Fibroblast of mammary gland (primary cell): Measurements from ENCODE around the gene GRHL3.

Source experiments
- DNase-seq: peaks from one replicate; pipeline ENCODE4 v3.0.0-alpha.2; 2010; ENCODE audit warnings: low read depth
- H3K4me3 ChIP-seq: 2 replicates; pipeline ENCODE4 v1.5.1; 2011; ENCODE audit warnings: low read depth, mild to moderate bottlenecking, low read length, moderate library complexity; ENCODE audit not compliant: control insufficient read depth
- CTCF ChIP-seq: conservative IDR thresholded peaks from 2 replicates; pipeline ENCODE4 v1.5.1; 2011; ENCODE audit warnings: low read depth, low read length, inconsistent platforms; ENCODE audit not compliant: control insufficient read depth, insufficient read depth

Gene GRHL3

GRCh38 chr1:24384251-24385090 lies 65.3 kb downstream of the GRHL3 start:
- DNase-seq = peak; percentile 82
- TF ChIP-seq CTCF = no peak
- no peak overlapping the region for H3K4me3 ChIP-seq

- TF ChIP-seq CTCF = peak; percentile 65
These were observed 66.2 kb downstream of the GRHL3 start for GRCh38 chr1:24385160-24385940.

GRCh38 chr1:24386241-24386640 lies 67.1 kb downstream of the GRHL3 start:
- H3K4me3 ChIP-seq = no peak overlapping the region
- DNase-seq = no peak
- no peak for TF ChIP-seq CTCF

More at GRCh38 chr1:24385160-24385940, 66.2 kb downstream of the GRHL3 start:
- DNase-seq = no peak
- H3K4me3 ChIP-seq = no peak overlapping the region

- DNase-seq = no peak
- TF ChIP-seq CTCF = no peak
- H3K4me3 ChIP-seq = no peak overlapping the region
These were observed 67.8 kb downstream of the GRHL3 start for GRCh38 chr1:24386931-24387330.

- H3K4me3 ChIP-seq = no peak overlapping the region
- TF ChIP-seq CTCF = no peak
- DNase-seq = no peak
These were observed 68.5 kb downstream of the GRHL3 start for GRCh38 chr1:24387636-24388175.

GRCh38 chr1:24388331-24388885 lies 69.3 kb downstream of the GRHL3 start:
- TF ChIP-seq CTCF = no peak
- H3K4me3 ChIP-seq = no peak overlapping the region
- peak; percentile 79 for DNase-seq
